DMS 273 (cell line): ENCODE results near the gene HUS1B.
"Not testable (repeated sequence)": the region's sequence is repeated elsewhere in the genome, so short reads cannot be mapped to it uniquely, and the experiment has no call there.

Experiments used
- DNase-seq: peaks from one replicate; lab custom pipeline; 2025; ENCODE audit not compliant: unreplicated experiment; lab: John Stamatoyannopoulos, UW

Gene HUS1B

DNA sequence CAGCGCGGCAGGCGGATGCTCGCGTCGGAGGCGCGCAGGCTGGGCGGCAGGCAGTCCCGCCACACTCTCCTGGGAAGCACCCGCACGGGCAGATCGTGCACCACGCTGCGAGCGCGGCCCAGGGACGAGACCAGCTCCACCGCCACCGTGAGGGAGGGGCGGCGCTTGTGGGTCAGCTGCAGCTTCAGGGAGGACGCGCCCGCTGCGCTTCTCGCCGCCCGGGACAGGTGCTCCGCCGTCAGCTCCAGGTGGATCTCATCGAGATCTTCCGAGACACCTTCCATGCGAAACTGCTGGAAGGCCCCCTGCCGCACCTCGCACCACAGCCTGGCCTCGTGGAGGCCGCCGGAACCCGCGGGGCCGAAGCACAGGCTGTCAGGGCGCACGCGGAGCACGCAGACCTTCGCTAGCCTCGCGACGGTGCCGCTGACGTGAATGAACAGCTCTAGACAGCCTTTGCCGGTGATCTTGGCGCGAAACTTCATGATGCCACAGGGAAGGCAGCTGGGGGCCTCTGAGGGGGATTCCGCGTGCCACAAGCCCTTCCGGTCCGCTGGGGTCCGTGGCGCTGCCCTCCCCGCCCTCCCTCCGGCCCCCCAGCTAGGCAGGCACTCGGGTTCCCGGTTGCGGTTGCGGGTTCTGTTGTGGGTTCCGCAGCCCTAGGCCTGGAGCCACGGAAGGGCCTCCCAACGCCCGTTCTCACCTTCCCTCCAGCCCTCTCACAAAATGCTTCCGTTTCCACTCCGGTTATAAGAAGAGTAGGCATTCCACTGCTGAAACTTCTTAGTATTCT is at the start of gene HUS1B:
Gene HUS1B, minus strand, starts transcription at position 641 of the 793 bp plus-strand sequence. Its CDS starts 156 bp downstream, at position 485.
- DNase-seq: no peak

DNA sequence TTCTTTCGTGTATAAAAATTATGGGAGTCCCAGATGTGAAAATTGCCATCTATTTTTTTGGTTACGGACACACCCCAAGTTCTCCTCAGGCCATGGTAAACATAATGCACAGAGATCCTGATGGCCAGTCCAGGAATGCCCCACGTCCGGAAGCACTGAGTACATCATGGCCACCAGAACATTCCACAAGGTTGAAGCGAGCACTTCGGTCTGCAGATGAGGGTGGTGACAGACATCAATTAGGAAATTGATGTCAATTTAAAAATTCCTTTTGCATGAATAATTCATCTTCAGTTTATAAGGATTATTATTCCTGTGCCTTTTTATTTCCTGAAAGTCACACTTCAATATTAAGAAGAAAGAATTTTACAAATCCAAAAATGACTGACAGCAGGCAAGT is 49.2 kb upstream of the HUS1B start:
- DNase-seq: no peak

GRCh38 chr6:705047-705446 is 48.1 kb upstream of the HUS1B start:
- DNase-seq: no peak

- DNase-seq: no peak
Measured at GRCh38 chr6:704046-704445, 47.1 kb upstream of the HUS1B start.

DNA sequence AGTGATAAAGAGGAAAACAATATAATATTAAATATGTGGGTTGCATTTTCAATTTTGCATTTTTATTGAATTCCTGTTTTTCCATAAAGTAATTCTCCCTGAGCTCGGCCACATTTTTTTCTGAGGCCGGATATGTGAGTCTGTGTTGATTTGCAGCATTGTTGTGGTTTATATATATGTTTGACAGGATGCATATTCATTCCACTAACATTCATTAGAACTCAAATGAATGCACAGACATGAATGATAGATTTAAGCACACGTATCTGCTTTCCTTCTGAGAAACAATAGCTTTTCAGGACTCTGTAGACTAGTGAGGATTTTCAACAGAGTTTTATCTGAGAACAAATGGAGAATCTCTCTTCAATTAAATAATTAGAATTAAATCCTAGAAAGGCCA is 46.7 kb upstream of the HUS1B start:
- no peak for DNase-seq

DNA sequence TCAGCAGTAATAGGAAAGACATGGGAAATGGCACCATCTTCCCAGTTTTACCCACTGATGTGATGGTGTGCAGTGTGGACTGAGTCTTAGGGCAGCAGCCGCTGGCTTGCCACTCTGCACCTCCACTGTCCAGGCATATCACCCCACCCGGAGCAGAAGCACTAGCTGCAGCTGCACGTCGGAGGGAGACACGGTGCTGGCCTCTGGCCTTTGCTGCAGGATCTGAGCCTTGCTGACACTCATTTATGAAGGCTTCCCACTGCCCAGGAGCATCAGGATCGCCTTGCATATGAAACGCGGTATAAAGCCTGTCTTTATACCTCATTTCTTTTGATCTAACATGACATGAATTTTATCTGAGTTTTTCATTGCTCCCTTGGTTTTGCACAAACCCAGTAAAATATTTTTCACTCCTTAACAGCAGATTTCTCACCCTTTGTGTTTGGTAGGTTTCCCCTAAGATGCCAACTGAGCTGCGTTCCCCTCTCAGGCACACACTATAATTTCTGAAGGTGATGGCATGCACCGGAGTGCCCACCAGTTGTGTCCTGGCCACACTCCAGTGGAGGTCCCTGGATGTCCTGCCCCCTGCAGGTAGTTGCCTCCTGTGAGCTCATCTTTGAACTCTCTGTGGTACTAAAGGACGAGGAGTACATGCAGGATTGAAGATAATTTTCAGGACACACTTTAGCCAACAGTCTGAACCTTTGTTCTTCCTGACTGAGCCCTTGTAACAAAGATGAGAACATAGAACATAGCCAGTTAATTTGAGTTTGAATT is 45.0 kb upstream of the HUS1B start:
- DNase-seq: peak; percentile 19

- DNase-seq: no peak
Measured at GRCh38 chr6:701215-701614, 44.3 kb upstream of the HUS1B start.

DNA sequence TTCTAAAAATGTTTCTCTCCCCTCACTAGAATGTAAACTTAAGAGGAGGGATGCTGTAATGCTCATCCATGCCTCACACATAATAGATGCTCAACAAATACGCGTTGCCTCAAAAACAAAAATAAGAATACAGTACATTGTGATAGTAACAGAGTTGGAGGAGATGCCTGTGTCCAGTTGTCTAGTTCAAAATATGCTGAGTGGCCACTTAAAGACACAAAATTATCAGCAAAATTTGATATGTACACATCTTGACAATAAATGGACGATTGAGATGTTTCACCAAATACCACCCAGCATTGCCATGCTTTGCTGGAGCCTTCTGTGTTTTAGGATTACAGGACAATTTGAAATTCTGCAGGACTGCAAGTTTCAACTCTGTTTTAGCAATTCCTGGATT is 43.6 kb upstream of the HUS1B start:
- DNase-seq: no peak

- no peak for DNase-seq
Measured at GRCh38 chr6:699319-699718, 42.4 kb upstream of the HUS1B start.

DNA sequence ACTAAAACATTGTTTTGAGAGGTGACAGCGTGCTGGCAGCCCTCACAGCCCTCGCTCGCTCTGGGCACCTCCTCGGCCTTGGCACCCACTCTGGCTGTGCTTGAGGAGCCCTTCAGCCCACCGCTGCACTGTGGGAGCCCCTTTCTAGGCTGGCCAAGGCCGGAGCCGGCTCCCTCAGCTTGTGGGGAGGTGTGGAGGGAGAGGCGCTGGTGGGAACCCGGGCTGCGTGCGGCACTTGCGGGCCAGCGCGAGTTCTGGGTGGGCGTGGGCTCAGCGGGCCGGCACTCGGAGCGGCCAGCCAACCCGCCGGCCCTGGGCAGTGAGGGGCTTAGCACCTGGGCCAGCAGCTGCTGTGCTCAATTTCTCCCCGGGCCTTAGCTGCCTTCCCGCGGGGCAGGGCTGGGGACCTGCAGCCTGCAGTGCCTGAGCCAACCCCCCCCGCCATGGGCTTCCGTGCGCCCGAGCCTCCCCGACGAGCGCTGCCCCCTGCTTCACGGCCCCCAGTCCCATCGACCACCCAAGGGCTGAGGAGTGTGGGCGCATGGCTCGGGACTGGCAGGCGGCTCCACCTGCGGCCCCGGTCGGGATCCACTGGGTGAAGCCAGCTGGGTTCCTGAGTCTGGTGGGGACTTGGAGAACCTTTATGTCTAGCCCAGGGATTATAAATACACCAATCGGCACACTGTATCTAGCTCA is 37.7 kb upstream of the HUS1B start:
- not testable (repeated sequence) for DNase-seq

GRCh38 chr6:693723-694009 is 36.8 kb upstream of the HUS1B start:
- DNase-seq: no peak

DNA sequence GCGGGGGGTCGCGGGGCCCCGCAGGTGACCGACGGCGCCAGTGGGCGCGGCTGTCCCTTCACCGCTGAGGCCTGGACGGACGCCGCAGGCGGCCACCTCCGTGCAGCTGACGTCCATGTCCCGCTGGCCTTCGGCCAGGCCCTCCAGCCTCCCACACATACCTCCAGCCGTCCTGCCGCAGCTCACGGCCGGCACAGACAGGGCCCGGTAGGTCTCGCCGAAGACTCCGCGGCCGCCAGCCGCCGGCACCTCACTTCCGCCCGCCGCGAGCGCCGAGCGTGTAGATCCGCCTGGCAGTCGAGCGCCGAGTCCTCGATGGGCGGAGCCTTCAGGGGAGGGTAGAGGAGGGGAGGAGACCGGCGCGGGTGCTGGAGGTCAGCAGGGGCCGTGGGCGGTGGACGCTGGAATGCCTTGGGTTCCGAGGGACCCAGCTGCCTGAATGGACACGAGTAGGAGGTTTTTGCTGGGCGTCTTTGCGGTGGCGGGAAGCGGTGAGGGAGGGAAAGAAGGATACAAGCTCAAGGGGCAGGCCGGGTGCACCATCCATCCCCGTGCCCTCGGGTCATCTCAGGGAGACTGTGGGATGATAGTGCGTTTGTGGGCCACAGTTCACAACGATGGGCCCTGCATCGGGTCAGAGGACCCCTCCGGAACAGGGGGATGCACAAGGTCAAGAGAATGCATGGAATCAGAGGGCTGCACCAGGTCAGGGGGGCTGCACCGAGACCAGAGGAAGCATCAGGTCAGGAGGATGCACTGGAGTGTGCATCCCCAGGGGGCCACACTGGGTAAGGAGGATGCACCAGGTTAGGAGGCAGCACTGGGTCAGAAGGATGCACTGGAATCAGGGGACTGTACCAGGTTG is 36.2 kb upstream of the HUS1B start, which contains the start of gene EXOC2:
Gene EXOC2, minus strand, starts transcription at position 282 of the 865 bp plus-strand sequence. CDS start 55,321 bp downstream, outside the sequence.
- DNase-seq: peak; percentile 95

GRCh38 chr6:692356-692851 is 35.5 kb upstream of the HUS1B start:
- DNase-seq: peak; percentile 70

- no peak for DNase-seq
Measured at GRCh38 chr6:689223-689622, 32.3 kb upstream of the HUS1B start.

DNA sequence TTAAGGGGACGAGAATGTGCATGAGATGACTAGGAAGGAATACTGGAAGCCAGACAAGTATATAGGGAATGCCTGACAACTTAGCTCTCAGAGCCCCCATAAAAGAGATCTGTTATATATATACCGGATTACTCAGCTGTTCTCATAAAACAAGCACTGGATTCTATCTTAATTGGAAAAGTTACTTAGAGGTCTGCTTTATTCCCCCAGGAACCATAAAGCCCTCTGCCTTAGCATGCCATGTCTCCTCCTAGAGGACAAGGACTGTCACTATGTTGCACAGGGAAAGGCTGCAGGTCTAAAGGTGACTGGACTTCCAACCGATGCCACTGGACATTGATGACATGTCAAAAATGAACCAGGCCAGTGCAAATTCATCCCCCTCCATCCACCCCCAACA is 29.6 kb upstream of the HUS1B start:
- peak; percentile 29 for DNase-seq

DNA sequence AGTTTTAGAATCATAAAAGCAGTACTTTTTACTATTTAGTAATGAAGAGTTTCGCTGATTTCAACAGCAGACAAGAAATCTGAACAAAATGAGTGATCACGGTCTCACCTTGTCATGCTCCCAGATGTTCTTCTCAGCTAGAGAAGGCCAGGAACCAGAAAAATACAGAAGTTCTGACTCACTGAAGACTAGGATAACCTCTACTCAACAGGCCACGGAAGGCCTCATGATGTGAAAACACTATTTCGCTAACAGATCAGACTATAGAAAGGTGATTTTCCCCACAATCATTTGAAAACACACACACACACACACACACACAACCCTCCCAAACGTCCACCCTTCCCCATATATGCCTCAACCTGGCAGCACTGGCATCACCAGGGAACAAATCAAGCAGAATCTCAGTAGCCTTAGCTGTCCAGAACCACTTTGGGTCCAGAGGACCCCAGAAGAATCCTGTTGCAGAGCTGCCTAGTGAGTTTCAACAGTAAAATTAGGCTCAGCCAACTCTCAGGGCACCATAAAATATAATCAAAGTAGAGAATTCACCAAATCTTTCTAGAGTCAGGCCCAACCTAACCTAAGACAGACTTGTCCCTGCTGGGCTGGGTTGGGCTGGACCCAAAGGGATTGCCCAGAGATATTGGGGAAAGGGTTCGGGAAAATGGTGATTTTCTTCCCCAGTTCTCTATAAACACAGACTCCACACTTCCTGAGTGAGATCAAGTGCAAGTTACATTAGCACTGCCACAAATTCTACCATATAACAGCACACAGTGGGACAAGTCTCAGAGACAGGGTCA is 28.1 kb upstream of the HUS1B start:
- no peak for DNase-seq

- peak; percentile 86 for DNase-seq
Measured at GRCh38 chr6:683742-684440, 27.0 kb upstream of the HUS1B start.

GRCh38 chr6:680666-681340 is 23.9 kb upstream of the HUS1B start:
- DNase-seq: no peak

GRCh38 chr6:680251-680650 is 23.4 kb upstream of the HUS1B start:
- no peak for DNase-seq
